ENCODE data around the gene MYOM3. TPM values are rescaled to one million over a fixed set of nuclear protein-coding genes. Genes with fewer than 3 reads are reported as not detected.

The MYOM3 gene
- total RNA-seq, 2 experiments from 2014 or later, result not detected

- POLR2A ChIA-PET, result no interaction called here
- no peaks in the 10 kb centered on the region for H3K4me1 Mint-ChIP-seq
- peaks cover 6% of the 10 kb centered on the region for H3K27me3 Mint-ChIP-seq
- no peak for DNase-seq
- no peak overlapping the region for H3K4me3 Mint-ChIP-seq
- CTCF ChIA-PET, result no interaction called here
- H3K36me3 Mint-ChIP-seq (ENCODE audit: low read depth), result no peaks in the 10 kb centered on the region
- H3K9me3 Mint-ChIP-seq, result no peaks in the 10 kb centered on the region
- H3K27ac Mint-ChIP-seq, result no peak overlapping the region
These were observed 26.9 kb downstream of the MYOM3 start for GRCh38 chr1:24085007-24085406.

GRCh38 chr1:24084050-24084449 lies 27.9 kb downstream of the MYOM3 start:
- no peaks in the 10 kb centered on the region for H3K36me3 Mint-ChIP-seq (ENCODE audit: low read depth)

GRCh38 chr1:24082372-24082771 lies 29.6 kb downstream of the MYOM3 start:
- POLR2A ChIA-PET, result no interaction called here
- CTCF ChIA-PET, result interaction anchor here (0.8 kb wide), 1 partner anchor 11 kb away, joined by 3 read pairs; no protein-coding TSS in a partner anchor
- no peaks in the 10 kb centered on the region for H3K9me3 Mint-ChIP-seq
- no peaks in the 10 kb centered on the region for H3K4me1 Mint-ChIP-seq
- peaks cover 6% of the 10 kb centered on the region for H3K27me3 Mint-ChIP-seq
- no peaks in the 10 kb centered on the region for H3K36me3 Mint-ChIP-seq (ENCODE audit: low read depth)
- no peak overlapping the region for H3K4me3 Mint-ChIP-seq
- H3K27ac Mint-ChIP-seq, result no peak overlapping the region
- no peak for DNase-seq

More at GRCh38 chr1:24084050-24084449, 27.9 kb downstream of the MYOM3 start:
- Mint-ChIP-seq H3K27ac (no peak overlapping the region), H3K27me3 (peaks cover 6% of the 10 kb centered on the region), H3K4me1 (no peaks in the 10 kb centered on the region), H3K4me3 (no peak overlapping the region), H3K9me3 (no peaks in the 10 kb centered on the region)
- ChIA-PET POLR2A (no interaction called here), CTCF (interaction anchor here (0.6 to 1.2 kb wide), 2 partner anchors 23 to 1985 kb away, joined by 3 to 5 read pairs; no protein-coding TSS in a partner anchor)
- DNase-seq, result no peak

GRCh38 chr1:24081190-24081589 lies 30.7 kb downstream of the MYOM3 start:
- Mint-ChIP-seq H3K36me3 (ENCODE audit: low read depth) (no peaks in the 10 kb centered on the region), H3K4me3 (no peak overlapping the region), H3K4me1 (no peaks in the 10 kb centered on the region), H3K27ac (no peak overlapping the region), H3K27me3 (peaks cover 6% of the 10 kb centered on the region), H3K9me3 (no peaks in the 10 kb centered on the region)
- ChIA-PET POLR2A (no interaction called here), CTCF (interaction anchor here (0.6 kb wide), 1 partner anchor 650 kb away, joined by 4 read pairs; no protein-coding TSS in a partner anchor)
- no peak for DNase-seq

- no peak overlapping the region for H3K4me3 Mint-ChIP-seq
- H3K4me1 Mint-ChIP-seq, result no peaks in the 10 kb centered on the region
- DNase-seq, result no peak
- no peak overlapping the region for H3K27ac Mint-ChIP-seq
- H3K36me3 Mint-ChIP-seq (ENCODE audit: low read depth), result no peaks in the 10 kb centered on the region
- H3K9me3 Mint-ChIP-seq, result no peaks in the 10 kb centered on the region
- ChIA-PET CTCF (interaction anchor here (0.6 kb wide), 1 partner anchor 9 kb away, joined by 3 read pairs; no protein-coding TSS in a partner anchor), POLR2A (no interaction called here)
- H3K27me3 Mint-ChIP-seq, result peaks cover 2% of the 10 kb centered on the region
These were observed 31.8 kb downstream of the MYOM3 start for GRCh38 chr1:24080131-24080530.

GRCh38 chr1:24077278-24077978 lies 34.5 kb downstream of the MYOM3 start:
- Mint-ChIP-seq H3K27ac (no peak overlapping the region), H3K4me3 (no peak overlapping the region), H3K4me1 (no peaks in the 10 kb centered on the region), H3K36me3 (ENCODE audit: low read depth) (no peaks in the 10 kb centered on the region), H3K27me3 (no peaks in the 10 kb centered on the region), H3K9me3 (no peaks in the 10 kb centered on the region)
- POLR2A ChIA-PET, result no interaction called here
- DNase-seq, result no peak
- CTCF ChIA-PET, result no interaction called here

- H3K27ac Mint-ChIP-seq, result no peak overlapping the region
- no peaks in the 10 kb centered on the region for H3K9me3 Mint-ChIP-seq
- H3K36me3 Mint-ChIP-seq (ENCODE audit: low read depth), result no peaks in the 10 kb centered on the region
- peaks cover under 1% of the 10 kb centered on the region for H3K4me1 Mint-ChIP-seq
- H3K4me3 Mint-ChIP-seq, result no peak overlapping the region
- H3K27me3 Mint-ChIP-seq, result peaks cover 3% of the 10 kb centered on the region
- ChIA-PET POLR2A (no interaction called here), CTCF (interaction anchor here (1.0 kb wide), 1 partner anchor 36 kb away, joined by 3 read pairs; the partner anchor contains the start of gene MYOM3)
- no peak for DNase-seq
These were observed 36.0 kb downstream of the MYOM3 start for GRCh38 chr1:24075946-24076345.

GRCh38 chr1:24075590-24075854 lies 36.4 kb downstream of the MYOM3 start:
- H3K4me1 Mint-ChIP-seq, result peaks cover 4% of the 10 kb centered on the region
- peaks cover 3% of the 10 kb centered on the region for H3K27me3 Mint-ChIP-seq
- ChIA-PET CTCF (interaction anchor here (1.0 kb wide), 1 partner anchor 37 kb away, joined by 3 read pairs; the partner anchor contains the start of gene MYOM3), POLR2A (no interaction called here)
- no peak overlapping the region for H3K4me3 Mint-ChIP-seq
- H3K9me3 Mint-ChIP-seq, result no peaks in the 10 kb centered on the region
- H3K36me3 Mint-ChIP-seq (ENCODE audit: low read depth), result no peaks in the 10 kb centered on the region
- no peak overlapping the region for H3K27ac Mint-ChIP-seq
- DNase-seq, result no peak

- no peak for DNase-seq
- ChIA-PET CTCF (interaction anchor here (1.0 kb wide), 1 partner anchor 37 kb away, joined by 3 read pairs; the partner anchor contains the start of gene MYOM3), POLR2A (no interaction called here)
- H3K27ac Mint-ChIP-seq, result no peak overlapping the region
- no peaks in the 10 kb centered on the region for H3K9me3 Mint-ChIP-seq
- no peak overlapping the region for H3K4me3 Mint-ChIP-seq
- peaks cover 4% of the 10 kb centered on the region for H3K4me1 Mint-ChIP-seq
- no peaks in the 10 kb centered on the region for H3K36me3 Mint-ChIP-seq (ENCODE audit: low read depth)
- H3K27me3 Mint-ChIP-seq, result peaks cover 3% of the 10 kb centered on the region
These were observed 36.9 kb downstream of the MYOM3 start for GRCh38 chr1:24074817-24075589.

- CTCF ChIA-PET, result no interaction called here
- Mint-ChIP-seq H3K9me3 (no peaks in the 10 kb centered on the region), H3K27ac (no peak overlapping the region), H3K4me1 (peaks cover 4% of the 10 kb centered on the region), H3K27me3 (peaks cover 3% of the 10 kb centered on the region), H3K36me3 (ENCODE audit: low read depth) (no peaks in the 10 kb centered on the region), H3K4me3 (no peak overlapping the region)
- POLR2A ChIA-PET, result no interaction called here
- no peak for DNase-seq
These were observed 37.7 kb downstream of the MYOM3 start for GRCh38 chr1:24074196-24074595.

- Mint-ChIP-seq H3K27me3 (peaks cover 8% of the 10 kb centered on the region), H3K4me1 (peaks cover 4% of the 10 kb centered on the region), H3K36me3 (ENCODE audit: low read depth) (no peaks in the 10 kb centered on the region), H3K27ac (no peak overlapping the region), H3K9me3 (no peaks in the 10 kb centered on the region), H3K4me3 (no peak overlapping the region)
- POLR2A ChIA-PET, result no interaction called here
- no peak for DNase-seq
- CTCF ChIA-PET, result interaction anchor here (1.3 to 1.5 kb wide), 3 partner anchors 11 to 127 kb away, joined by 3 to 7 read pairs (median 6); no protein-coding TSS in a partner anchor
These were observed 40.0 kb downstream of the MYOM3 start for GRCh38 chr1:24071941-24072340.

- peak; percentile 81 for DNase-seq
- ChIA-PET POLR2A (no interaction called here), CTCF (interaction anchor here (0.6 to 1.9 kb wide), 12 partner anchors 9 to 339 kb away, joined by 3 to 7 read pairs (median 4); no protein-coding TSS in a partner anchor)
- peaks cover 4% of the 10 kb centered on the region for H3K4me1 Mint-ChIP-seq
- H3K27ac Mint-ChIP-seq, result no peak overlapping the region
- H3K4me3 Mint-ChIP-seq, result no peak overlapping the region
- peaks cover 9% of the 10 kb centered on the region for H3K27me3 Mint-ChIP-seq
- no peaks in the 10 kb centered on the region for H3K36me3 Mint-ChIP-seq (ENCODE audit: low read depth)
- H3K9me3 Mint-ChIP-seq, result no peaks in the 10 kb centered on the region
These were observed 41.0 kb downstream of the MYOM3 start for GRCh38 chr1:24070821-24071393.

- Mint-ChIP-seq H3K4me1 (peaks cover 4% of the 10 kb centered on the region), H3K27me3 (peaks cover 9% of the 10 kb centered on the region), H3K9me3 (no peaks in the 10 kb centered on the region), H3K27ac (no peak overlapping the region), H3K4me3 (no peak overlapping the region), H3K36me3 (ENCODE audit: low read depth) (no peaks in the 10 kb centered on the region)
- DNase-seq, result no peak
- CTCF ChIA-PET, result interaction anchor here (1.9 kb wide), 1 partner anchor 24 kb away, joined by 4 read pairs; no protein-coding TSS in a partner anchor
- POLR2A ChIA-PET, result no interaction called here
These were observed 42.1 kb downstream of the MYOM3 start for GRCh38 chr1:24069817-24070216.
